H1 (cell line): ENCODE data around the gene ARHGAP27. TPM values are rescaled to one million over a fixed set of nuclear protein-coding genes. Genes with fewer than 3 reads are reported as not detected.

ENCODE experiments used
- CBX5 ChIP-seq: fragments of 300-800, 300-1000 bp; sonication (generic); IDR thresholded peaks from 2 replicates; pipeline ENCODE4 v1.7.1; 2016; ENCODE audit warnings: antibody characterized with exemption, low read length, low read depth
- EZH2 ChIP-seq: fragments of 200-600 bp; sonication (generic); IDR thresholded peaks from 2 replicates; pipeline ENCODE4 v1.7.1; 2012; ENCODE audit warnings: low read depth, mild to moderate bottlenecking, moderate library complexity, low read length, inconsistent platforms; ENCODE audit not compliant: severe bottlenecking
- JUN ChIP-seq: IDR thresholded peaks from 2 replicates; pipeline ENCODE4 v1.6.1; 2011; ENCODE audit warnings: low read depth, mild to moderate bottlenecking, improper control_type of control experiment, low read length
- KDM5A ChIP-seq: fragments of 200-600 bp; IDR thresholded peaks from 2 replicates; pipeline ENCODE4 v1.7.1; 2012; ENCODE audit warnings: mild to moderate bottlenecking, low read length, inconsistent platforms, mixed read lengths
- TBP ChIP-seq: IDR thresholded peaks from 2 replicates; pipeline ENCODE4 v1.6.1; 2011; ENCODE audit warnings: low read depth, low read length, improper control_type of control experiment
- polyA plus RNA-seq, 7 experiments: library from polyadenylated mRNA; depleted of rRNA in 3 of 7; stranded (reverse) in 5 of 7; unstranded in 2 of 7; fragments of >200 nt in 5 of 7; fragments of 200-250 nt in 2 of 7; gene quantifications; 1 replicate in 5 of 7; 2 replicates in 1 of 7; 4 replicates in 1 of 7; pipeline versions ENCODE4 v1.2.1 to v1.2.3, GENCODE V29; 2011 to 2013; ENCODE audit warnings: missing spikeins in 2 of 7, mixed read lengths in 2 of 7
- total RNA-seq: library from RNA; stranded (reverse); fragmentation: NEBNext Ultra II Directional; extraction: Animal tissue kit (Norgen Biotek cat#: 25700); gene quantifications from 2 replicates; pipeline ENCODE4 v1.2.1, GENCODE V29; 2021

Gene ARHGAP27
- total and polyA plus RNA-seq, 2 of the 8 experiments (the other 6 are each of a cell fraction or from before 2014, with no cell fraction given): 11.6 to 13.1 TPM

DNA sequence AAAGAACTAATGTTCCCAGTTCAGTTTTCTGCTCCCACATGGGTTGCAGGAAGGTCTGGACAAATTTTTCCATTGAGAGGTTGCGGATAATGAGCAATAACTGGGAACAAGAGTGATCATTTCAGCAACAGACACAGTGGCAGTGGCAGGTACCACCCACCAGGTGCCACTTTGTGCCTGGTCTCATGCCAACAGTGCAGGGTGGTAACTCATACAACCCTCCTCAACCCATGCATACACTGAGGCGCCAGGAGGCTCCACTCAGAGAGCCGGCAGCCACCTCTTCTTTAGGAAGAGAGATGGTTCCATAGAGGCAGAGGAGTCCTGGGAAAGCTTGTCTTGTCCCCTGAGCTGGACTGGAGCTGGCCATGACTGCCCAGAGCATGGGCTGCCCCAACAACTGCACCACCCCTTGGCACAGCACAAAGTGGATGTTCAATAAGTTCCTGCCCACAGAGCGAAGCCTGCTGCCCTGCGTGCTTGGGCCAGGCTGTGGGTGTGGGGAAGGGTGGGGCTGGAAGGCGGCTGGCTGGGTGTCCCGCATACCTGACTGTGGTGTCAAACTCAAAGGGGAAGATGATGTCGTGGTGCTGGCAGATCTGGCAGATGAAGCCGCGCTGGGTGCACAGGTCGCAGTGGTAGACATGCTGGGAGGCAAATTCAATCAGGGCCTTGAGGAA lies 6.4 kb upstream of the ARHGAP27 start (continued):
- no peak for TF ChIP-seq JUN
- TF ChIP-seq KDM5A: no peak
- no peak for TF ChIP-seq CBX5
- TF ChIP-seq EZH2: no peak
- no peak for TF ChIP-seq TBP
- TF ChIP-seq, all 59 proteins: peak for 0
